22Rv1 (cell line): ENCODE results near the gene EVA1A.

ENCODE experiments used
- H3K27ac ChIP-seq: fragments of 450-650 bp; 2 replicates; pipeline ENCODE4 v1.5.1; 2017
- ZFX ChIP-seq: fragments of 450-650 bp; IDR thresholded peaks from 2 replicates; pipeline ENCODE4 v1.6.1; 2017; ENCODE audit warnings: antibody characterized with exemption, borderline replicate concordance
- TF ChIP-seq, protein P1 (sequence below): fragments of 450-650 bp; IDR thresholded peaks from 2 replicates; pipeline ENCODE4 v1.5.1; 2017; ENCODE audit warnings: mild to moderate bottlenecking

The EVA1A gene

DNA sequence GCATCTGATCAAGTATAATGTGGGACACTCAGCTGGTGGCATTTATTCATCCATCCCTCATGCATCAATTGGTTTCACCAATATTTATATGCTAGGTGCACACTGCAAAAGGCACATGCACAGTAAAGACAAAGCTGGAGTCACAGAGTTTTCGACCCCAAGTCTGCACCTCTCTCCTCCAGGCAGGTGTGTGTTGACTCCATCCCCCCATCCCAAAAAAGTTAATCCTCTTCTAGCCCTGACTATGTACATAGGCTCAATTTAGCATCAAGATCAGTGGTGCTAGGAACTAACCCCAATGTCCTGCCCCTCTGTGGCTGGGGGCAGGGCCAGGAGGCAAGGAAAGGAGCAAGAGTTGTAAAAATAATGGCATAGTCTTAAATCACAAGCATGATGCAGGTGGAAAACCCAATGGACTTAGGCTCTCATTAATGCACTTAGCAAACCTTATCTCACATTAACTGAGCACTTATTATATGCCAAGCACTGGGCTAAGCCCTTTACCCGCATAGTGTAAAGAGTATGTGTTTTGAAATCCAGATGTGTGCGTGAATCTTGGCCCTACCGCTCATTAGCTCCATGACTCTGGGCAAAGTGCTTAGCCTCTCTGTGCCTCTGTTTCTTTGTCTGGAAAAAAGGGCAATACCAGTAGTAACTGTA is 3.1 kb downstream of the EVA1A start:
- no peak overlapping the region for H3K27ac ChIP-seq
- TF ChIP-seq, protein P1, sequence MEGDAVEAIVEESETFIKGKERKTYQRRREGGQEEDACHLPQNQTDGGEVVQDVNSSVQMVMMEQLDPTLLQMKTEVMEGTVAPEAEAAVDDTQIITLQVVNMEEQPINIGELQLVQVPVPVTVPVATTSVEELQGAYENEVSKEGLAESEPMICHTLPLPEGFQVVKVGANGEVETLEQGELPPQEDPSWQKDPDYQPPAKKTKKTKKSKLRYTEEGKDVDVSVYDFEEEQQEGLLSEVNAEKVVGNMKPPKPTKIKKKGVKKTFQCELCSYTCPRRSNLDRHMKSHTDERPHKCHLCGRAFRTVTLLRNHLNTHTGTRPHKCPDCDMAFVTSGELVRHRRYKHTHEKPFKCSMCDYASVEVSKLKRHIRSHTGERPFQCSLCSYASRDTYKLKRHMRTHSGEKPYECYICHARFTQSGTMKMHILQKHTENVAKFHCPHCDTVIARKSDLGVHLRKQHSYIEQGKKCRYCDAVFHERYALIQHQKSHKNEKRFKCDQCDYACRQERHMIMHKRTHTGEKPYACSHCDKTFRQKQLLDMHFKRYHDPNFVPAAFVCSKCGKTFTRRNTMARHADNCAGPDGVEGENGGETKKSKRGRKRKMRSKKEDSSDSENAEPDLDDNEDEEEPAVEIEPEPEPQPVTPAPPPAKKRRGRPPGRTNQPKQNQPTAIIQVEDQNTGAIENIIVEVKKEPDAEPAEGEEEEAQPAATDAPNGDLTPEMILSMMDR = no peak
- TF ChIP-seq ZFX = no peak

DNA sequence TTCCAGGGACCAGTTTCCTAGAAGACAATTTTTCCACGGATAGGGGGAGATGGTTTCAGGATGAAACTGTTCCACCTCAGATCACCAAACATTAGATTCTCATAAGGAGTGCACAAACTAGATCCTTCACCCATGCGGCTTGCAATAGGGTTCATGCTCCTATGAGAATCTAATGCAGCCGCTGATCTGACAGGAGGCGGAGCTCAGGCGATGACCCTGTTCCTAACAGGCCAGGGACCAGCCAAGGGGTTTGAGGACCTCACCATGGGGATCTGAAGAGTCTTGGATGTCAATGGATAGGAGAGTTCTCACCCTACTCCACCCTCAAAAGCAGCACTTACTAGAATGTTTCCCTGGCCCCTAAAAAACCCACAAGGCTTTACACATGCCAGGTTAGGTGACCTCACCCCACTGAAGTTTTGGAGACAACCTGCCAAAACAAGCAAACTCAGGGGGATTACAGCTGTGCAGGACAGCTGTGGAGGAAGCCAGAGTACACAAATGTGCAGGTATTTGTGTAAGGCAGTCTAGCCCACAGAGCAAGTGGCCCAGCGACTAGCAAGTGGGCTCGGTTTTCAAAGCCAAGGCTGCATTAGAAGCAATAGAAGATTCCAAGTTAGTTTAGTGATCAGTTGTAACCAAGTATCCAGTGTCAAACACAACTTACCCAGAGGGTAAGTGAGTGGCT is 3.9 kb downstream of the EVA1A start:
- TF ChIP-seq, protein P1 = no peak
- no peak for TF ChIP-seq ZFX
- H3K27ac ChIP-seq = no peak overlapping the region

DNA sequence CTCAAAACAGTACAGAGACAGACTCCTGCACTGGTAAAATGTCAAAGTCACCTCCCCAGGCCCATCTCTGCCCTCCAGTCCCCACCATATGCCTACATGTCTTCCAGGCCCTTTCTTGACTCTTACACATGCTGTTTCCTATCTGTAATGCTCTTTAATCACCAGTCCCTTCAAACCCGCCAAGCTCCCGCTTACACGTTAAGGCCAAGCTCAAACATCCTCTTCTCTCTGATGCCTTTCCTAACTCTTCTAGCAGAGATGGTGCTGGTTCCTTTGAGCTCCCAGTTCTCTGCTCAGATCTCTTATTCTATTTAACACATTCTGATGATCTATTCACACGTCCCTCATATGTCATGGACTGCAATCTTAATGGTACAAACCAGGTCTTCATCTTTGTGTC is 5.0 kb downstream of the EVA1A start:
- TF ChIP-seq, protein P1 = no peak
- TF ChIP-seq ZFX = no peak
- H3K27ac ChIP-seq = no peak overlapping the region

DNA sequence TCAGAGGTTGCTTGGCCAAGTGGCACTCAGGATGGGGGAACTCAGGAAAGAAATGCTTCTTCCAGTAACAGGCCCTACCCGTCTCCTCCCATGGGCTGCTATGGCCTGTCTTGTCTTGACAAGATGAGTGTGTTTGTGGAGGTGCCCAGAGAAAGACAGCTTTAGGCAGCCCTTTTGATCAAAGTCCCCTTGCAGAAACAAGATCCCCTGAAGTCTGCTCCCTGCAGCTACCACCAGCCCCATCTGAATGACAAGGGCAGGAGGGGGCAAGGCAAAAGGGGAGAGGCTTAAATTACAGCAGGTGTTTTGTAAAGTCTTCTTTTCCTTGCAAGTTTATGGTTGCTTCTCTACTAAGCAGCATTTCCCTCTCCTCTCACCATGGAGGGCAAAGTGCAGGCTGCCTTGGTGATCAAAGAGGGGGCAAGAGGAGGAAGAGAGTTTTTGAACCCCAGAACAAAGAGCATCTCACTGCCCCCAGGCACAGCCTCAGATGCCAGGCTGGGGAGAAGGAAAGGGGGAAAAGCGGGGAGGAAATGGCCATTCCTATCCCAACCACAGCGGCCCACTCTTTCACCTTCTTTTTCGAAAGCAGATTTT is 6.7 kb downstream of the EVA1A start:
- no peak overlapping the region for H3K27ac ChIP-seq
- TF ChIP-seq, protein P1 = no peak
- no peak for TF ChIP-seq ZFX

DNA sequence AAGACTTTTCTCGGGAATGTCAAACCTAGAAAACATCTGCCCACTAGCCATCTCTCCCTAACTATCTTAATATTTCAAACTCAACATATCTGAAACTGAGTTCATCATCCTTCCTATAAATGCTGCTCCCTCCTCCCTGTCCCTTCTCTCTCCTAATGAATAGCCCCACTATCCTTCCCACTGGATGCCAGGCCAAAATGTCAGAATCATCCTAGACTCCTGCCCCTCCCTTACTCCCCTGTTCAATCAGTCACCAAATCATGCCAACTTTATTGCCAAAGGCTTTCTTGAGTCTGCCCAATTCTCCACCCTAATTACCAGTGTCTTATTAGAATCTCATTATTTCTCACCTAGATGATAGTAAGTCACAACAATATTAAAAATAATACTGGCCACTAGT is 8.5 kb downstream of the EVA1A start:
- TF ChIP-seq ZFX = no peak
- TF ChIP-seq, protein P1 = no peak

DNA sequence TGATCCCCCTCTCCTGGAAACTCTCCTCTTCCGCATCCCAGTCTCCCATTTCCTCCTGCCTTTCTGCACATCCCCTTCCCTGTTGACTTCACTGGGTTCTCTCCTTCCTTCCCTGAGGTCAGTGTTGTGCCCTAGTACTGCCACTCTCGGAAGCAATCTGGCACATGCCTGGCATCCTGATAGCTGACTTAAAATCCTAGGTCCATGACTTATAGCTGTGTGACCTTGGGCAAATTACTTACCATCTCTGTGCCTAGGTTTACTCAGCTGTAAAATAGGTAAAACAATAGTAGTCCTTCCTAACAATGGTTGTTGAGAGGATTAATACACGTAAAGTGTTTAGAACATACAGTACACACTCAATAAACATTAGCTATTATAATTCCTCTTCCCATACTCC is 9.3 kb downstream of the EVA1A start:
- TF ChIP-seq, protein P1 = no peak
- no peak for TF ChIP-seq ZFX
- H3K27ac ChIP-seq = no peak overlapping the region

More for the DNA sequence above, 8.5 kb downstream of the EVA1A start:
- H3K27ac ChIP-seq = no peak overlapping the region
